ENCODE results near the gene LRP1. TPM values are rescaled to one million over a fixed set of nuclear protein-coding genes. Genes with fewer than 3 reads are reported as not detected.

LRP1 gene
- total RNA-seq, 6 experiments from 2014 or later, result 187 to 332 (median 201) TPM

DNA sequence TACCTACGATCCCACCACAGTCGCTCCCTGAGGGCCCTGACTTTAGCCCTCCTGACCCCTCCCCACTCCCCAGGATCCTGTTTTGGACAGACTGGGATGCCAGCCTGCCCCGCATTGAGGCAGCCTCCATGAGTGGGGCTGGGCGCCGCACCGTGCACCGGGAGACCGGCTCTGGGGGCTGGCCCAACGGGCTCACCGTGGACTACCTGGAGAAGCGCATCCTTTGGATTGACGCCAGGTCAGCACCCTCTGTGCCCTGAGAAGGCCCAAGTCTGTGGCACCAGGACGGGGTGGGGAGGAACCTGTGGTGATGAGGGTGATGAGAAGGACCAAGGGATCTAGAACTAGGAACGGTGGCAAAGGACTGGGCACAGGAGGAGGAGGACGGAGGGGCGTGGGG lies 49.1 kb downstream of the LRP1 start:
- Mint-ChIP-seq H3K4me1 (ENCODE audit: low read depth) (peaks cover 26% of the 10 kb centered on the region), H3K27me3 (ENCODE audit: insufficient read depth) (peaks cover 25% of the 10 kb centered on the region), H3K36me3 (ENCODE audit: low read depth) (peaks cover 45% of the 10 kb centered on the region), H3K27ac (peak overlapping the region; percentile 57; the same call in 1 of the 2 replicates), H3K9me3 (peaks cover 3% of the 10 kb centered on the region; the same call in 1 of the 2 replicates), H3K4me3 (no peak overlapping the region)
- DNase-seq, result no peak
- TF ChIP-seq, protein P1, sequence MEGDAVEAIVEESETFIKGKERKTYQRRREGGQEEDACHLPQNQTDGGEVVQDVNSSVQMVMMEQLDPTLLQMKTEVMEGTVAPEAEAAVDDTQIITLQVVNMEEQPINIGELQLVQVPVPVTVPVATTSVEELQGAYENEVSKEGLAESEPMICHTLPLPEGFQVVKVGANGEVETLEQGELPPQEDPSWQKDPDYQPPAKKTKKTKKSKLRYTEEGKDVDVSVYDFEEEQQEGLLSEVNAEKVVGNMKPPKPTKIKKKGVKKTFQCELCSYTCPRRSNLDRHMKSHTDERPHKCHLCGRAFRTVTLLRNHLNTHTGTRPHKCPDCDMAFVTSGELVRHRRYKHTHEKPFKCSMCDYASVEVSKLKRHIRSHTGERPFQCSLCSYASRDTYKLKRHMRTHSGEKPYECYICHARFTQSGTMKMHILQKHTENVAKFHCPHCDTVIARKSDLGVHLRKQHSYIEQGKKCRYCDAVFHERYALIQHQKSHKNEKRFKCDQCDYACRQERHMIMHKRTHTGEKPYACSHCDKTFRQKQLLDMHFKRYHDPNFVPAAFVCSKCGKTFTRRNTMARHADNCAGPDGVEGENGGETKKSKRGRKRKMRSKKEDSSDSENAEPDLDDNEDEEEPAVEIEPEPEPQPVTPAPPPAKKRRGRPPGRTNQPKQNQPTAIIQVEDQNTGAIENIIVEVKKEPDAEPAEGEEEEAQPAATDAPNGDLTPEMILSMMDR (IDR thresholded peaks at IDR 0.05), result no peak

DNA sequence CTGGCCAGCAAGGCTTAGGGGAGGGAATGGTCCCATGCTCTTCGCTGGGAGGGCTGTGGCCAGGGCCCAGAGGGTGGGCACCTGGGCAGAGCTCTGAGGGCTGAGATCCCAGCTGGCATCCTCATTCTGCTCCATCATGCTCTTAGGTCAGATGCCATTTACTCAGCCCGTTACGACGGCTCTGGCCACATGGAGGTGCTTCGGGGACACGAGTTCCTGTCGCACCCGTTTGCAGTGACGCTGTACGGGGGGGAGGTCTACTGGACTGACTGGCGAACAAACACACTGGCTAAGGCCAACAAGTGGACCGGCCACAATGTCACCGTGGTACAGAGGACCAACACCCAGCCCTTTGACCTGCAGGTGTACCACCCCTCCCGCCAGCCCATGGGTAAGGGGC lies 49.9 kb downstream of the LRP1 start:
- H3K27ac Mint-ChIP-seq, result no peak overlapping the region; the same call in 1 of the 2 replicates
- no peak for DNase-seq
- TF ChIP-seq, protein P1 (IDR thresholded peaks at IDR 0.05), result no peak
- peaks cover 43% of the 10 kb centered on the region for H3K36me3 Mint-ChIP-seq (ENCODE audit: low read depth)
- H3K27me3 Mint-ChIP-seq (ENCODE audit: insufficient read depth), result peaks cover 20% of the 10 kb centered on the region
- H3K9me3 Mint-ChIP-seq, result peaks cover under 1% of the 10 kb centered on the region; the same call in 1 of the 2 replicates
- no peak overlapping the region for H3K4me3 Mint-ChIP-seq
- H3K4me1 Mint-ChIP-seq (ENCODE audit: low read depth), result peaks cover 24% of the 10 kb centered on the region

DNA sequence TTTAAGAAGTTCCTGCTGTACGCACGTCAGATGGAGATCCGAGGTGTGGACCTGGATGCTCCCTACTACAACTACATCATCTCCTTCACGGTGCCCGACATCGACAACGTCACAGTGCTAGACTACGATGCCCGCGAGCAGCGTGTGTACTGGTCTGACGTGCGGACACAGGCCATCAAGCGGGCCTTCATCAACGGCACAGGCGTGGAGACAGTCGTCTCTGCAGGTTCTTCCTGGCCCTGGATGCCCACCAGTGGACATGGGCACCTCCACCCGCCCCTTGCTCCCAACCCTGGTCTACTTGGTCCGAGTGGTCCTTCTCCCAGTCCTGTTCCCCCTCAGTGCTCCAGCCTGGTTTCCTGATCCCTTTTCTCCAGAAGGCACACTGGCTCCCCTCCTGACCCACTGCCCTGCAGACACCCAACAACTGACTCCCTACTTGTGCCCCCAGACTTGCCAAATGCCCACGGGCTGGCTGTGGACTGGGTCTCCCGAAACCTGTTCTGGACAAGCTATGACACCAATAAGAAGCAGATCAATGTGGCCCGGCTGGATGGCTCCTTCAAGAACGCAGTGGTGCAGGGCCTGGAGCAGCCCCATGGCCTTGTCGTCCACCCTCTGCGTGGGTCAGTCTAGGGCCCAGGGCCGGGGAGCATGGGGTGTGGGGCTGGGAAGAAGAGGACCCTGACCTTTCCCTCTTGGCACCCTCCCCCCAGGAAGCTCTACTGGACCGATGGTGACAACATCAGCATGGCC lies 51.2 kb downstream of the LRP1 start:
- no peaks in the 10 kb centered on the region for H3K9me3 Mint-ChIP-seq
- peaks cover 45% of the 10 kb centered on the region for H3K36me3 Mint-ChIP-seq (ENCODE audit: low read depth)
- H3K27me3 Mint-ChIP-seq (ENCODE audit: insufficient read depth), result peaks cover 21% of the 10 kb centered on the region
- TF ChIP-seq, protein P1 (IDR thresholded peaks at IDR 0.05), result no peak
- no peak for DNase-seq
- H3K4me3 Mint-ChIP-seq, result no peak overlapping the region
- H3K27ac Mint-ChIP-seq, result peak overlapping the region; percentile 54; the same call in 1 of the 2 replicates
- peaks cover 22% of the 10 kb centered on the region for H3K4me1 Mint-ChIP-seq (ENCODE audit: low read depth)

DNA sequence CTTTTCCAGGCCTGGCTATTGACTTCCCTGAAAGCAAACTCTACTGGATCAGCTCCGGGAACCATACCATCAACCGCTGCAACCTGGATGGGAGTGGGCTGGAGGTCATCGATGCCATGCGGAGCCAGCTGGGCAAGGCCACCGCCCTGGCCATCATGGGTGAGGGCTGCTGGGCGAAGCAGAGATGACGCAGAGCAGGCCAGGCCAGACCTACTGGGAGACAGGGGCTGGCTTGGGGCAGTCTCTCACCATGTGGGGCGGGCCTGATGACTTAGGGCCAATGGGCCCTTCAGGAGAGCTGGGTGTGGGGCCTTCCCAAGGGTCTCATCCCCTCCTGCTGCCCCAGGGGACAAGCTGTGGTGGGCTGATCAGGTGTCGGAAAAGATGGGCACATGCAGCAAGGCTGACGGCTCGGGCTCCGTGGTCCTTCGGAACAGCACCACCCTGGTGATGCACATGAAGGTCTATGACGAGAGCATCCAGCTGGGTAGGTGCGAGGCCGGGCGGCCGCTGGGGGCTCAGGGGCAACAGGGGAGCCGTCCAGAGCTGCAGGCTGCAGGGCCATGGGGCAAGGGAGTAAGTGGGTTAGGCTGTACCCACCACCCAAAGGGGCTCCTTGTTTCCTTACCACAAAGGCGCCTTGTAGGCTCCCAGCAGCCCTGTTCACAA lies 52.2 kb downstream of the LRP1 start:
- Mint-ChIP-seq H3K36me3 (ENCODE audit: low read depth) (peaks cover 46% of the 10 kb centered on the region), H3K27me3 (ENCODE audit: insufficient read depth) (peaks cover 18% of the 10 kb centered on the region), H3K9me3 (no peaks in the 10 kb centered on the region), H3K4me3 (no peak overlapping the region), H3K4me1 (ENCODE audit: low read depth) (peaks cover 21% of the 10 kb centered on the region), H3K27ac (no peak overlapping the region)
- DNase-seq, result no peak
- TF ChIP-seq, protein P1 (IDR thresholded peaks at IDR 0.05), result no peak

DNA sequence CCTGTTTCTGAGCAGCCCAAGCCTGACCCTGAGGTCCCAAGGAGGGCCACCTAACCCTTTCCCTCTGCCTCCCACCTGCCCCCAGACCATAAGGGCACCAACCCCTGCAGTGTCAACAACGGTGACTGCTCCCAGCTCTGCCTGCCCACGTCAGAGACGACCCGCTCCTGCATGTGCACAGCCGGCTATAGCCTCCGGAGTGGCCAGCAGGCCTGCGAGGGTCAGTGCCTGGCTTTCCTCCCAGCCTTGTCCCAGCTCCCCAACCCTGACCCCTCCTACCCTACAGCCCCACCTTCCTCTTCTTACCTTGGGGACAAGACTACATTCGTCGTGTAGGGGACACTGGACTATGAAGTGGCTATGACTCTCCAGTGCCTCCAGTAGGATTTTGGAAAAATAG lies 52.8 kb downstream of the LRP1 start:
- Mint-ChIP-seq H3K27ac (peak overlapping the region; percentile 41), H3K9me3 (no peaks in the 10 kb centered on the region), H3K4me1 (ENCODE audit: low read depth) (peaks cover 15% of the 10 kb centered on the region), H3K4me3 (no peak overlapping the region), H3K27me3 (ENCODE audit: insufficient read depth) (peaks cover 12% of the 10 kb centered on the region), H3K36me3 (ENCODE audit: low read depth) (peaks cover 43% of the 10 kb centered on the region)
- TF ChIP-seq, protein P1 (IDR thresholded peaks at IDR 0.05), result no peak
- DNase-seq, result no peak

Data from HFFc6 (cell line).